H1 (cell line): ENCODE measurements around the gene NBEA. TPM values are rescaled to one million over a fixed set of nuclear protein-coding genes. Genes with fewer than 3 reads are reported as not detected.

Experiments
- KDM1A ChIP-seq: fragments of 200-600, 300-600 bp; sonication (generic); IDR thresholded peaks from 2 replicates; pipeline ENCODE4 v1.7.1; 2016; ENCODE audit warnings: mild to moderate bottlenecking, low read length, borderline replicate concordance
- PHF8 ChIP-seq: fragments of 200-600 bp; sonication (generic); conservative IDR thresholded peaks from 2 replicates; pipeline ENCODE4 v1.7.1; 2012; ENCODE audit warnings: low read depth, mild to moderate bottlenecking, inconsistent platforms, low read length, moderate library complexity
- POLR2A ChIP-seq, 2 experiments: IDR thresholded peaks; 1 replicate in 1 of 2; 2 replicates in 1 of 2; pipeline ENCODE4 v1.6.1; 2011; ENCODE audit warnings: low read depth in 2 of 2, low read length in 2 of 2, mild to moderate bottlenecking in 2 of 2; ENCODE audit errors: control extremely low read depth in 1 of 2
- RNF2 ChIP-seq: fragments of 200-900, 300-1000 bp; sonication (generic); IDR thresholded peaks from 2 replicates; pipeline ENCODE4 v1.7.1; 2016; ENCODE audit warnings: borderline replicate concordance, low read depth, mild to moderate bottlenecking, antibody characterized with exemption, low read length; ENCODE audit not compliant: poor library complexity, severe bottlenecking; ENCODE audit errors: missing control alignments
- SAP30 ChIP-seq: fragments of 300-600 bp; sonication (generic); IDR thresholded peaks from 2 replicates; pipeline ENCODE4 v1.7.1; 2012; ENCODE audit warnings: low read length, moderate library complexity, mild to moderate bottlenecking, inconsistent platforms; ENCODE audit not compliant: insufficient read depth, insufficient replicate concordance
- polyA plus RNA-seq, 7 experiments: library from polyadenylated mRNA; depleted of rRNA in 3 of 7; stranded (reverse) in 5 of 7; unstranded in 2 of 7; fragments of >200 nt in 5 of 7; fragments of 200-250 nt in 2 of 7; gene quantifications; 1 replicate in 5 of 7; 2 replicates in 1 of 7; 4 replicates in 1 of 7; pipeline versions ENCODE4 v1.2.1 to v1.2.3, GENCODE V29; 2011 to 2013; ENCODE audit warnings: missing spikeins in 2 of 7, mixed read lengths in 2 of 7
- total RNA-seq: library from RNA; stranded (reverse); fragmentation: NEBNext Ultra II Directional; extraction: Animal tissue kit (Norgen Biotek cat#: 25700); gene quantifications from 2 replicates; pipeline ENCODE4 v1.2.1, GENCODE V29; 2021

The NBEA gene
- total and polyA plus RNA-seq, 2 of the 8 experiments (the other 6 are each of a cell fraction or from before 2014, with no cell fraction given), result 14.2 to 21.5 TPM

DNA sequence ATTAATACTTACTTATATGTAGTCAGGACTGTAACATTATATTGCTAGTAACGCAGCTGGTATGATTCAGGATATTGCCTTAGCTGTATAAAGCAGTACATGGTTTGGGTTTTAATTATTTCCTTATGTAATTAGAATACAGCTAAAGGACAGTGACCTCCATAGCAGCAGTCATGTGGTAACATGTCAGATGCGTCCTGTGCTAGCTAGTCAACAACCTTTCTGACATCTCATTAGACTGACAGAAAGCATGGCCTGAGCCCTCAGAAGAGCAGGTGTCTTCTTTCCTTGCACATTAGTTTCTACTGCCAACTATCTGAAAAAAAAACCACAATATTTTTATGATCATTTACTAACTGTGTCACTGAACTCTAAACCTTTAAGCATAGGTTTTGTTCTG lies 412.2 kb downstream of the NBEA start (continued):
- TF ChIP-seq PHF8 (no peak), SAP30 (no peak), KDM1A (no peak), POLR2A (IDR thresholded peaks at IDR 0.05; ENCODE audit: control extremely low read depth in 1 of 2, low read depth in 2 of 2, low read length in 2 of 2) (no peak), RNF2 (no peak)
